Activated T-cell treated with anti-CD3 and anti-CD28 coated beads for 48 hours (primary cell): ENCODE results near the gene MOGAT2.
A peak's percentile ranks its signal among the peaks of the same experiment; 100 is the strongest.
"Not testable (repeated sequence)": the region's sequence is repeated elsewhere in the genome, so short reads cannot be mapped to it uniquely, and the experiment has no call there.

Experiments used
- DNase-seq: peaks from one replicate; pipeline ENCODE4 v3.0.0-alpha.2; 2020; ENCODE audit warnings: low read depth

MOGAT2 gene

DNA sequence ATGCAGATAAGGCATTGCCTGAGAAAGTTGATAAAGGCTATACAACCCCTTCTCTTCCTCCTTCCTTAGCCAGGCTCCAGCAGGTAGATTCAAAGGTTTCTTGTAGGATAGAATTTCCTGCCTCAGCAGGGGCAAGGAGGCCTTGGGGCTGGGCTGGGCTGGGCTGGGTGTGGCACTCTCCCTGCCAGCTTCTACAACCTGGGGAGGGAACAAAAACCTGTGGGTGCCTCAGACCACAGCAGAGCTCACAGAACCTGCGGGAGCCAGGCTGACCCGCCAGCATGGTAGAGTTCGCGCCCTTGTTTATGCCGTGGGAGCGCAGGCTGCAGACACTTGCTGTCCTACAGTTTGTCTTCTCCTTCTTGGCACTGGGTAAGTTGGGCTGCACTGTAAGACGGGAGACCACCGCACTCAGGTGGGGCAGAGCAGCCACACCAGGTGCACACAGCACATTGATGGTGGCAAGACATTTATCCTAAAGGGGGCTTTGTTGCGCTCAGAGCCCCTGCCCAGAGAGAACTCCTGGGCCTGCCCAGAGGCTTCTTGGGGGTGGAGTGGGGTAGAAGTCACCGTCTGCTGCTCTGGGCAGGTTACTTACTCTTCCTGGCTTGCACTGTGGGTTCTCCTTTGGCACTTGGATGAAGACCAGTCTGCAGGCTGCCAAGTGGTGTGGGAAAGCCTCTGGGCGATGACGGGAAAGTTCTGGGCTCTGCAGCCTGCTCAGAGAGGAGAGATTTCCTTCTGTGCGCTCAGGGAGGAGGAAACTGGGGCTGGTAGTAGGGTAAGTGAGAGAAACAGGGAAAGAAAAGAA is at the start of gene MOGAT2:
Gene MOGAT2, plus strand, starts transcription at position 231 of the 811 bp plus-strand sequence. Its CDS starts 51 bp downstream, at position 282.
- DNase-seq: no peak

DNA sequence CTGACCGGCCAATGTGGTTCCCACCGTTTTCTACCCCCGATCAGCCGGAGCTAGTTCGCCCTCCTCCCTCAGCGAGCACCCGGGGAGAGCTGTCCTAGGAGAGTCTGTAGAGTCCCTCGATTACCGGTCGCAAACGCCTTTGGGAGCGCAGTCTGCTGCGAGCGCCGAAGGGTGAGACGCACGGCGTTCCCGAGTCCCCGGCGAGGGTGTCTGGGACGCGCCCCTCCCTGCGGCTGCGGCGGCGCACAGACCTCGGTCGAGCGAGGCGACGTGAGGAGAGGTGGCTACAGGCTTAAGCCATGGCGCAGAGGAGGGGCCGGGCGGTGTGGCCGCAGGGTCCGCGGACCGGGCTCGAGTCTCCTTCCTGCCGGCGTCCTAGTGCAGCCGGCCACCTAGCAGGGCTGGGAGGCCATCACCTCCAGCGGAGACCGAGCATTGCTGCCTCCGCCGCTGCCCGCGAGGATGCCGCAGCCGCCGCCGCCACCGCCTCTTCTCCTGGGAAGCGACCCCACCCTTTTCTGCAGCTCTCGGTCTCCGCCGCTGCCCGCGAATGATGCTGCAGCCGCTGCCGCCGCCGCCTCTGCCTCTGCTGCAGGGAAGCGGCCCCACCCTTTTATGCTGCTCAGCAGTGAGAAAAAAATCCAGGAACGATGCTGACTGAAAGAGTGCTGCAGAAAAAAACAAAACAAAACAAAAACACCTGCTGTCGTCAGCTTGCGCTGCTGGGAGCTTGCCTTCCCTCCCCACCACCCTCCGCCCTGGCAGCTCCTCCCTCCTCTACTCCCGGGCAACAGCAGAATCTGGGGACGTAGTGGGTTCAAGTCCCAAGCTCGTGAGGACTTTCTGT is 49.0 kb upstream of the MOGAT2 start, which contains the start of gene MAP6:
Gene MAP6, minus strand, starts transcription at position 588 of the 847 bp plus-strand sequence. CDS start 669 bp downstream, outside the sequence.
- no peak for DNase-seq

DNA sequence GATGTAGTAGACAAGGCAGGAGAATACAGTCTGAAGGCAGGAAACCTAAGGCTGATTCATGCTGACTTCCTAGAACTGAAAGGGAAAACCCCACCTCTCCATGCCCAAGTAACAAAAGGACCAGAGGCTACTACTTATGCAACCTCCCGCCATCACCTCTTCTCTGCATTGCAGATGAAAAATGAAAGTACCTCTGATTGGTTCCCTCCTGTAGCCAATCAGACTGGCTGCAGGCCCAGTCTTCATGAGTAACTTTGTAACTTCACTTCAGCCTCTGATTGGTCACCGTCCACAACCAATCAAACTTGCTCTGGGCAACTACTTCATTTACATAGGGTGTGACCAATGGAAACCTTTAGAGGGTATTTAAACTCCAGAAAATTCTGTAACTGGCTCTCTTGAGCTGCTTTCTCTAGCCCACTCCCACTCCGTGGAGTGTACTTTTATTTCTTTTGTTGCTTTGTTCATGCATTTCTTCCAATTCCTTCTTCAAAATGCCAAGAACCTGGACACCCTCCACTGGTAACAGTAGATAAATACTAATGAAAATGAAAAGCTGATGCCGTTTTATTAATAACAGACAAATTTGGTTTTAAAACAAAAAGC is 43.6 kb upstream of the MOGAT2 start:
- DNase-seq: no peak

- DNase-seq: no peak
Observed at GRCh38 chr11:75677275-75677674, 40.4 kb upstream of the MOGAT2 start.

DNA sequence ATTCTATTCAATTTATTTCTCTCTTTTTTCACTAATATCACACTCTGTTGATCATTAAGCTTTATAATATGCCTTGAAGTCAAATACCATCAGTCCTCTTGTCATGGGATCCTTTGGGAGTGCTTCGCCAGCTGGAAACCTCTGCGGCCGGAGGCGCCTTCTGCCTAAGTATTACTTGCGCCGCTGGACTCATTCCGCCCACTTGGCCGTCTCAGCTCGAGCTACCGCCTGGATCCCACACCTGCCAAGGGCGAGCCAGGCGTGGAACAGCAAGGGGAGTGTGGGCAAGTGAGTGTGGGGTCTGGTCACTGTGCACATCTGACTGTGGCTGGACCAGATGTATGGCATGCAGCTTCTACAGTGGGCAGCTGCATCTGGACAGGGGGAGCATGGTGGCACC is 39.7 kb upstream of the MOGAT2 start:
- no peak for DNase-seq

GRCh38 chr11:75678620-75679259 is 38.9 kb upstream of the MOGAT2 start:
- no peak for DNase-seq

- no peak for DNase-seq
Observed at GRCh38 chr11:75679566-75679965, 38.1 kb upstream of the MOGAT2 start.

- DNase-seq: not testable (repeated sequence)
Observed at GRCh38 chr11:75683856-75684255, 33.8 kb upstream of the MOGAT2 start.

DNA sequence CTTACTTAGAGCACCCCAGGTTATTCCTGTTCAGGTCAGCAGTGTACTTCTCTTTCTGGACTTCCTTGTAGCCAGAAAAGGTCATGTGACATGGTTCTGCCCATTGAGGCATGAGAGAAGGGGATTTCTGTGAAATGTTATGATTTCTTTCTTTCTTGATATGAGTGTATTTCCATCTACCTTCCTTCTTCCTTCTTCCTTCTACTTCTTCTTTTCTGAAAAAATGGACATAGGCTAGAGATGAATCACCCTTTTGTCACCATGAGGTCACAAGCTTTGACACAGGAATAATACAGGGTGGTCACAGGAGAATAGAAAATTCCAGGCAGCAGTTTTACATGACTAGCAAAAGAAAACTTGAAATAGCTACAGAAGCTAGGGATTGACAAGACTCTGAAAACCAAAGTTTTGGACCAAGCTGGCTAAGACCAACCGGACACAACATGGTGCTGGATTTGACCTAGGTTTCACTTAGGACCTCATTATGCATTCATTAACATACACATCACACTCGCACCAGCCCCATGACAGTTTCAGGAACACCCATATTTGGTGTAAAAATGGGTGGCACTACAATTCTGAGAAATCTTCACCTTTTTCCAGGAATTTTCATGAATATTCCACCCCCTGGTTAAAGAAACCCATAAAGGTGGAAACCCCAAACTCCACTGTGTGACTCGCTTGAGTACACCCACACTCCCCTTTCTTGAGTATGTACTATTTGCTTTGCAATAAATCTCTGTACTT is 27.6 kb upstream of the MOGAT2 start:
- DNase-seq: no peak

DNA sequence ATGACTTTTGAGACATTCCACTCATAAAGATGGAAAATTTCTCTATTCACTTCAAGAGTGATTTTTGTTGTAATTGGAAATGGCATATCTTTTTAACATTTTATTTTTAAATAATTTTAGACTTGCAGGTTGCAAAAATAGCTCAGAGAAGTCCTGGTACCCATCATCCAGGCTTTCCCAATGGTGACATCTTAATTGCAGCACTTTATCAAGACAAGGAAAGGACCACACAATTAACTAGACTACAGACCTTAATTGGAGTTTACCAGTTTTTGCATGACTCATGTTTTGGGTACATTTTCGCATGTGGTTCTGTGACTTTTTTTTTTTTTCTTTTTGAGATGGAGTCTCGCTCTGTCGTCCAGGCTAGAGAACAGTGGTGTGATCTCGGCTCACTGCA is 25.8 kb upstream of the MOGAT2 start:
- no peak for DNase-seq

GRCh38 chr11:75697906-75698581 is 19.6 kb upstream of the MOGAT2 start:
- DNase-seq: no peak

- DNase-seq: no peak
Observed at GRCh38 chr11:75700940-75701339, 16.7 kb upstream of the MOGAT2 start.

- DNase-seq: no peak
Observed at GRCh38 chr11:75703695-75704237, 13.9 kb upstream of the MOGAT2 start.

- DNase-seq: no peak
Observed at GRCh38 chr11:75705541-75705940, 12.1 kb upstream of the MOGAT2 start.

DNA sequence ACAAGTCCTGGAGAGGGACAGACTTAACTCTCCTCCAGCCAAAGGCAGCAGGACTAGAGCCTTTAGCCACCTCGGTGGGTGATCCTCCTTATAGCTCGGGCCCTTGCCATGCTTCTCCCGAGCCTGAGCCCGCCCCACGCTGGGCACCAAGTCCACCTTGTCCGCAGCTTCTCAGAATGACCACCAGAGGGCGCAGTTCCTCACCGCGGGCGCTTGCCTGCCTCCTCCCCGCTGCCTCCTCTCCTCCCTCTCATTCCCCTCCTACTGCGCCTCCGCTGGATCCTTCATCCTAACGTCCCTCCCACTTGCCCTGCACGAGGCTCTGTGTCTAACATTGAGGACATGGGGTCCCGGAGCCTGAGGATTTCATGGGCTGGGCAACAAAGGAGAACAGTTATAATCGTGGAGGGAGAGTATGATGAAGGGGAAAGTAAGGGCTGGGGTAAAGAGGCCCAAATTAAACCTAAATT is 11.3 kb upstream of the MOGAT2 start:
- DNase-seq: peak; percentile 55

DNA sequence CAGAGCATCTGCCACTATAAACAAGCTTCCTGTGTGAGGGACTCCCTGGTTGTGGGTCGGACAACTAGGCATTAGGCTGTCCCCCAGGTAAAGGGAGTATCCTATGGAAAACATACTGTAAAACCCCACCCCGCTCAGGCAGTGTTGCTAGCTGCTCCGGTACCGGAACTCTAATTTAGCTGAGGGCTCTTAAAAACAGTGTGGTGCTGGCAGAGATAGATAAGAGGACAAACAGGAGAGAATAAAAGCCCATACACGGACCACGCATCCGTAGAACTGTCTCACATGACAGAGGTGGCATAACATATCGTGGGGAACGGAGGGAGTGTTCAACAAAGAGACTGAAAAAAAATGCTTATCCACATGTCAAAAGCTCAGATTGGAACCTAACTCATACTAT is 3.4 kb upstream of the MOGAT2 start:
- no peak for DNase-seq

GRCh38 chr11:75715688-75716087 is 1.9 kb upstream of the MOGAT2 start:
- no peak for DNase-seq

GRCh38 chr11:75716659-75717058 is 979 bp upstream of the MOGAT2 start:
- no peak for DNase-seq

GRCh38 chr11:75718419-75719339 is 1.0 kb downstream of the MOGAT2 start:
- no peak for DNase-seq
